Neuronal stem cell (in vitro differentiated cells): ENCODE measurements around the gene ARRDC1.

Source experiments
- DNase-seq: peaks from one replicate; pipeline ENCODE4 v3.0.0-alpha.2; 2013; ENCODE audit warnings: low spot score
- H2AFZ ChIP-seq: one replicate; pipeline ENCODE4 v1.6.1; 2013; ENCODE audit warnings: mild to moderate bottlenecking, low read length, inconsistent platforms
- H2AK5ac ChIP-seq: 2 replicates; pipeline ENCODE4 v1.6.1; 2013; ENCODE audit warnings: low read depth, mild to moderate bottlenecking, inconsistent platforms, low read length, moderate library complexity, mixed read lengths
- H2BK120ac ChIP-seq: 2 replicates; pipeline ENCODE4 v1.6.1; 2013; ENCODE audit warnings: low read depth, mild to moderate bottlenecking, inconsistent platforms, low read length, moderate library complexity, mixed read lengths
- H2BK12ac ChIP-seq: one replicate; pipeline ENCODE4 v1.6.1; 2013; ENCODE audit warnings: low read length, inconsistent platforms
- H2BK15ac ChIP-seq: 2 replicates; pipeline ENCODE4 v1.6.1; 2013; ENCODE audit warnings: mild to moderate bottlenecking, low read length, inconsistent platforms, mixed read lengths
- H2BK5ac ChIP-seq: one replicate; pipeline ENCODE4 v1.6.1; 2013; ENCODE audit warnings: inconsistent platforms, mild to moderate bottlenecking, low read length, moderate library complexity
- H3K14ac ChIP-seq: one replicate; pipeline ENCODE4 v1.6.1; 2013; ENCODE audit warnings: low read length, inconsistent platforms
- H3K18ac ChIP-seq: 2 replicates; pipeline ENCODE4 v1.6.1; 2013; ENCODE audit warnings: low read length, inconsistent platforms
- H3K23ac ChIP-seq: 2 replicates; pipeline ENCODE4 v1.6.1; 2013; ENCODE audit warnings: low read depth, mild to moderate bottlenecking, mixed read lengths, low read length, inconsistent platforms; ENCODE audit not compliant: poor library complexity
- H3K27ac ChIP-seq: replicated peaks from 3 replicates; pipeline ENCODE4 v1.5.1; 2013; ENCODE audit warnings: low read length, inconsistent platforms
- H3K27me3 ChIP-seq, 3 experiments: 2 replicates each; pipeline ENCODE4 v1.6.1; 2013; ENCODE audit warnings: low read length in 3 of 3, mild to moderate bottlenecking in 2 of 3, inconsistent platforms in 1 of 3, low read depth in 1 of 3, mixed read lengths in 1 of 3, moderate library complexity in 1 of 3; ENCODE audit not compliant: control insufficient read depth in 3 of 3, insufficient read depth in 3 of 3
- H3K36me3 ChIP-seq, 2 donors: replicated peaks in 1 of 2; 2 replicates each; pipeline ENCODE4 v1.6.1; 2013; ENCODE audit warnings: low read length in 2 of 2; ENCODE audit not compliant: control insufficient read depth in 2 of 2, insufficient read depth in 2 of 2
- H3K4ac ChIP-seq: 2 replicates; pipeline ENCODE4 v1.6.1; 2013; ENCODE audit warnings: inconsistent platforms, mild to moderate bottlenecking, low read length, moderate library complexity
- H3K4me1 ChIP-seq, 2 donors: 1 replicate in 1 of 2; 2 replicates in 1 of 2; pipeline ENCODE4 v1.6.1; 2013; ENCODE audit warnings: low read length in 2 of 2, low read depth in 1 of 2; ENCODE audit not compliant: control insufficient read depth in 2 of 2, insufficient read depth in 1 of 2
- H3K4me2 ChIP-seq: one replicate; pipeline ENCODE4 v1.6.1; 2013; ENCODE audit warnings: mild to moderate bottlenecking, low read length, inconsistent platforms; ENCODE audit not compliant: insufficient read depth, poor library complexity, severe bottlenecking
- H3K4me3 ChIP-seq, 2 donors: 2 replicates each; pipeline ENCODE4 v1.5.1; 2013; ENCODE audit warnings: low read length in 2 of 2, mild to moderate bottlenecking in 2 of 2, inconsistent platforms in 1 of 2, moderate library complexity in 1 of 2
- H3K79me1 ChIP-seq: one replicate; pipeline ENCODE4 v1.6.1; 2013; ENCODE audit warnings: low read depth, mild to moderate bottlenecking, inconsistent platforms, low read length, moderate library complexity
- H3K9ac ChIP-seq: one replicate; pipeline ENCODE4 v1.6.1; 2013; ENCODE audit warnings: mild to moderate bottlenecking, low read depth, low read length, inconsistent platforms; ENCODE audit not compliant: poor library complexity
- H3K9me3 ChIP-seq, 2 donors: replicated peaks in 1 of 2; 2 replicates each; pipeline versions ENCODE3 to v1.6.1; 2013; ENCODE audit warnings: low read length in 2 of 2, mild to moderate bottlenecking in 2 of 2, inconsistent platforms in 1 of 2, low read depth in 1 of 2, mixed read lengths in 1 of 2, moderate library complexity in 1 of 2; ENCODE audit not compliant: control insufficient read depth in 2 of 2, insufficient read depth in 1 of 2
- H4K8ac ChIP-seq: one replicate; pipeline ENCODE4 v1.6.1; 2013; ENCODE audit warnings: low read depth, mild to moderate bottlenecking, inconsistent platforms, low read length, moderate library complexity
- H4K91ac ChIP-seq: one replicate; pipeline ENCODE4 v1.6.1; 2013; ENCODE audit warnings: low read length, low read depth, mild to moderate bottlenecking, inconsistent platforms; ENCODE audit not compliant: poor library complexity
- WGBS, 2 donors: extraction: QIAGEN DNeasy Blood & Tissue Kit; methylation state at CpG; one replicate each; pipeline ENCODE4 v1.1.7; 2013; ENCODE audit warnings: missing lambda C conversion rate in 2 of 2, mixed read lengths in 1 of 2; ENCODE audit not compliant: insufficient read length in 2 of 2, insufficient replicate concordance in 1 of 2; ENCODE audit errors: extremely low coverage in 2 of 2; 5-methylcytosine and 5-hydroxymethylcytosine counted together

ARRDC1 gene

GRCh38 chr9:137642892-137643291 lies 37.4 kb downstream of the ARRDC1 start:
- no peak overlapping the region for H4K8ac ChIP-seq
- peaks cover 0 to 1% of the 10 kb centered on the region in 2 donors for H3K4me1 ChIP-seq
- no peak overlapping the region for H4K91ac ChIP-seq
- H2BK5ac ChIP-seq = no peak overlapping the region
- no peak overlapping the region for H3K9ac ChIP-seq
- H3K27ac ChIP-seq = no peak overlapping the region
- H3K9me3 ChIP-seq = peaks cover 0 to 3% of the 10 kb centered on the region in 2 donors
- peaks cover 15% of the 10 kb centered on the region for H3K79me1 ChIP-seq
- no peak overlapping the region for H2AK5ac ChIP-seq
- peaks cover 9 to 73% of the 10 kb centered on the region in 2 donors for H3K36me3 ChIP-seq
- no peak overlapping the region for H3K4ac ChIP-seq
- no peak overlapping the region for H2BK120ac ChIP-seq
- no peak for DNase-seq
- no peak overlapping the region for H3K4me2 ChIP-seq
- no peak overlapping the region for H3K23ac ChIP-seq
- H2BK12ac ChIP-seq = no peak overlapping the region
- H3K27me3 ChIP-seq = no peaks in the 10 kb centered on the region
- H3K14ac ChIP-seq = no peak overlapping the region
- no peak overlapping the region for H2BK15ac ChIP-seq
- no peak overlapping the region for H3K4me3 ChIP-seq
- H3K18ac ChIP-seq = no peak overlapping the region
- no CpG with 5 or more reads among the region's 5 CpGs for WGBS, 2 donors
- no peak overlapping the region for H2AFZ ChIP-seq

- Histone ChIP-seq H4K91ac (no peak overlapping the region), H3K4me3 (no peak overlapping the region), H2BK120ac (no peak overlapping the region), H3K27ac (no peak overlapping the region), H3K36me3 (peaks cover 9 to 78% of the 10 kb centered on the region in 2 donors), H3K18ac (no peak overlapping the region), H3K4me2 (no peak overlapping the region), H4K8ac (no peak overlapping the region), H3K14ac (no peak overlapping the region), H3K4me1 (peaks cover 0 to 1% of the 10 kb centered on the region in 2 donors), H2AFZ (no peak overlapping the region), H2AK5ac (no peak overlapping the region), H3K79me1 (peaks cover 12% of the 10 kb centered on the region), H3K23ac (no peak overlapping the region), H2BK12ac (no peak overlapping the region), H3K9ac (no peak overlapping the region), H3K4ac (no peak overlapping the region), H2BK15ac (no peak overlapping the region), H2BK5ac (no peak overlapping the region), H3K9me3 (no peaks in the 10 kb centered on the region), H3K27me3 (no peaks in the 10 kb centered on the region)
- DNase-seq = no peak
- WGBS, 2 donors = no CpG with 5 or more reads among the region's 14 CpGs
Observed at GRCh38 chr9:137643921-137644320, 38.4 kb downstream of the ARRDC1 start.

DNA sequence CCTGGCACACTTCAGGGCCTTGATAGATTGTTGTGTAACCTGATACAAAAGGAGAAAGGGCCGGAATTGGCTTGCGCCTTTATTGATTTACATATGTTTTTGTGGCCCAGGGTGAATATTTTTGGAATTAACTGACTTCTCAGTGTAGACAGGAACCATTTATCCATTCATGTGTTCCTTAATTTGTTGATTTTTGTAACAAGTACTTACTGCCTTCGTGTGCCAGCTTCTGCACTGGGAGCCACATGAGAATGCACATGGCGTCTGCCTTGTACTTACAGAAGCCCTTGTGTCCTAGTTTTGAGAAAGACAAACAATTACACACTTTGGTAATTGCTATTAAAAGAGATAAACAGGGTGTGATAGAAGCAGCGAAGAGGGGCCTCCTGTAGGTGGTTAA lies 39.7 kb downstream of the ARRDC1 start:
- peaks cover 0 to 1% of the 10 kb centered on the region in 2 donors for H3K4me1 ChIP-seq
- no peaks in the 10 kb centered on the region for H3K9me3 ChIP-seq
- no peak overlapping the region for H2AFZ ChIP-seq
- H3K27ac ChIP-seq = no peak overlapping the region
- no peak overlapping the region for H2AK5ac ChIP-seq
- no peak overlapping the region for H3K4me2 ChIP-seq
- H3K79me1 ChIP-seq = peaks cover 12% of the 10 kb centered on the region
- no peak overlapping the region for H3K4ac ChIP-seq
- no peak overlapping the region for H2BK15ac ChIP-seq
- no peaks in the 10 kb centered on the region for H3K27me3 ChIP-seq
- no peak overlapping the region for H2BK12ac ChIP-seq
- no peak overlapping the region for H4K91ac ChIP-seq
- H3K9ac ChIP-seq = no peak overlapping the region
- no peak overlapping the region for H4K8ac ChIP-seq
- H2BK120ac ChIP-seq = no peak overlapping the region
- H3K18ac ChIP-seq = no peak overlapping the region
- no peak overlapping the region for H2BK5ac ChIP-seq
- H3K4me3 ChIP-seq = no peak overlapping the region
- no peak overlapping the region for H3K23ac ChIP-seq
- DNase-seq = no peak
- H3K14ac ChIP-seq = no peak overlapping the region
- peaks cover 9 to 77% of the 10 kb centered on the region in 2 donors for H3K36me3 ChIP-seq
- WGBS, 2 donors = no CpG with 5 or more reads among the region's 5 CpGs

GRCh38 chr9:137646341-137646740 lies 40.9 kb downstream of the ARRDC1 start:
- Histone ChIP-seq H2BK120ac (no peak overlapping the region), H3K14ac (no peak overlapping the region), H2AFZ (no peak overlapping the region), H3K36me3 (peaks cover 11 to 77% of the 10 kb centered on the region in 2 donors), H2AK5ac (no peak overlapping the region), H4K8ac (no peak overlapping the region), H3K4me1 (peaks cover 0 to 1% of the 10 kb centered on the region in 2 donors), H3K4me2 (no peak overlapping the region), H2BK12ac (no peak overlapping the region), H2BK5ac (no peak overlapping the region), H4K91ac (no peak overlapping the region), H3K27me3 (no peaks in the 10 kb centered on the region), H3K4me3 (no peak overlapping the region), H3K4ac (no peak overlapping the region), H3K9me3 (no peaks in the 10 kb centered on the region), H3K18ac (no peak overlapping the region), H3K9ac (no peak overlapping the region), H3K27ac (no peak overlapping the region), H2BK15ac (no peak overlapping the region), H3K23ac (no peak overlapping the region), H3K79me1 (peaks cover 12% of the 10 kb centered on the region)
- no peak for DNase-seq
- WGBS, 2 donors = no CpG with 5 or more reads among the region's 13 CpGs
